Medulla oblongata (tissue), 1 donor: ENCODE results near the gene CDX1.
A peak's percentile ranks its signal among the peaks of the same experiment; 100 is the strongest.

ENCODE experiments used
- DNase-seq: peaks from one replicate; pipeline ENCODE4 v3.0.0-alpha.2; 2015; ENCODE audit errors: extremely low spot score

Gene CDX1

GRCh38 chr5:150166650-150167511, at the start of gene CDX1:
Gene CDX1, plus strand, starts transcription at chr5:150166778. Its CDS starts 99 bp downstream, at chr5:150166877.
- no peak for DNase-seq

- no peak for DNase-seq
These were observed 48.5 kb upstream of the CDX1 start for GRCh38 chr5:150117945-150118560.

GRCh38 chr5:150118561-150119229, 47.9 kb upstream of the CDX1 start:
- DNase-seq = no peak

- DNase-seq = peak; percentile 48
These were observed 47.0 kb upstream of the CDX1 start for GRCh38 chr5:150119421-150120061.

- DNase-seq = no peak
These were observed 46.5 kb upstream of the CDX1 start for GRCh38 chr5:150120062-150120441.

- DNase-seq = no peak
These were observed 45.7 kb upstream of the CDX1 start for GRCh38 chr5:150120617-150121447.

- DNase-seq = no peak
These were observed 45.0 kb upstream of the CDX1 start for GRCh38 chr5:150121448-150122157.

GRCh38 chr5:150122158-150122510, 44.4 kb upstream of the CDX1 start:
- no peak for DNase-seq

- no peak for DNase-seq
These were observed 43.8 kb upstream of the CDX1 start for GRCh38 chr5:150122536-150123481.

- no peak for DNase-seq
These were observed 43.0 kb upstream of the CDX1 start for GRCh38 chr5:150123542-150123941.

- no peak for DNase-seq
These were observed 42.4 kb upstream of the CDX1 start for GRCh38 chr5:150124111-150124557.

- DNase-seq = no peak
These were observed 42.0 kb upstream of the CDX1 start for GRCh38 chr5:150124596-150124995.

- DNase-seq = no peak
These were observed 41.2 kb upstream of the CDX1 start for GRCh38 chr5:150125334-150125733.

GRCh38 chr5:150126199-150126920, 40.2 kb upstream of the CDX1 start:
- DNase-seq = no peak

- DNase-seq = no peak
These were observed 39.7 kb upstream of the CDX1 start for GRCh38 chr5:150126921-150127265.

GRCh38 chr5:150129454-150129812, 37.1 kb upstream of the CDX1 start:
- no peak for DNase-seq

GRCh38 chr5:150129813-150130492, 36.6 kb upstream of the CDX1 start:
- DNase-seq = peak; percentile 75

- DNase-seq = no peak
These were observed 36.1 kb upstream of the CDX1 start for GRCh38 chr5:150130493-150130922.
